Sigmoid colon (tissue), 7 donors: ENCODE measurements around the gene DOCK9. TPM values are rescaled to one million over a fixed set of nuclear protein-coding genes. Genes with fewer than 3 reads are reported as not detected.

Experiments used
- DNase-seq: peaks from one replicate; pipeline ENCODE4 v3.0.0-alpha.2; 2019
- H3K27ac ChIP-seq, 4 donors: fragments of 200-600 bp; sonication (generic); one replicate each; pipeline ENCODE4 v1.5.1; 2016 to 2019; ENCODE audit warnings: mild to moderate bottlenecking in 1 of 4
- H3K27me3 ChIP-seq, 3 donors: fragments of 200-600 bp; sonication (generic); one replicate each; pipeline ENCODE4 v1.5.1; 2019; ENCODE audit warnings: mild to moderate bottlenecking in 1 of 3
- H3K36me3 ChIP-seq, 4 donors: fragments of 200-600 bp; sonication (generic); one replicate each; pipeline ENCODE4 v1.5.1; 2016 to 2019
- H3K4me1 ChIP-seq, 4 donors: fragments of 200-600 bp; sonication (generic); one replicate each; pipeline ENCODE4 v1.5.1; 2017 to 2019
- H3K4me3 ChIP-seq, 4 donors: fragments of 200-600 bp; sonication (generic); one replicate each; pipeline ENCODE4 v1.5.1; 2017 to 2019; ENCODE audit warnings: mild to moderate bottlenecking in 2 of 4, moderate library complexity in 1 of 4
- H3K9me3 ChIP-seq, 4 donors: fragments of 200-600 bp in 3 of 4; sonication (generic) in 3 of 4; one replicate each; pipeline versions ENCODE4 v1.5.1 to v1.6.1; 2013 to 2019
- CTCF ChIP-seq, 4 experiments: fragments of 450-650 bp in 3 of 4; fragments of 200-600 bp in 1 of 4; IDR thresholded peaks; one replicate each; pipeline ENCODE4 v1.5.1; 2016 to 2019; ENCODE audit warnings: antibody characterized with exemption in 4 of 4, mild to moderate bottlenecking in 3 of 4, moderate library complexity in 2 of 4
- EP300 ChIP-seq, 4 donors: sonication (generic); formaldehyde crosslinking; IDR thresholded peaks; one replicate each; pipeline ENCODE4 v1.6.1; 2017; ENCODE audit warnings: antibody characterized with exemption in 4 of 4
- POLR2A ChIP-seq, 2 donors: fragments of 450-650 bp; IDR thresholded peaks; one replicate each; pipeline ENCODE4 v1.6.1; 2016; ENCODE audit warnings: antibody characterized with exemption in 2 of 2, mild to moderate bottlenecking in 2 of 2, moderate library complexity in 2 of 2
- POLR2AphosphoS5 ChIP-seq, 4 donors: sonication (generic); formaldehyde crosslinking; IDR thresholded peaks; one replicate each; pipeline ENCODE4 v1.6.1; 2017; ENCODE audit warnings: antibody characterized with exemption in 4 of 4
- WGBS, 2 donors: extraction: QIAGEN DNeasy Blood & Tissue Kit; methylation state at CpG; one replicate each; pipeline ENCODE4 v1.1.7; 2013; 5-methylcytosine and 5-hydroxymethylcytosine counted together
- intact Hi-C: fragments of 100-400 bp; cut with DNase I; formaldehyde crosslinking; loops from one replicate; pipeline ENCODE4 v1.15.1; 2023
- polyA plus RNA-seq, 3 donors: library from polyadenylated mRNA; stranded (reverse); fragments of 200-250 nt; gene quantifications; one replicate each; pipeline ENCODE4 v1.2.3, GENCODE V29; 2013
- total RNA-seq, 4 donors: library from RNA; depleted of rRNA; stranded (reverse); fragments of >200 nt; gene quantifications; one replicate each; pipeline ENCODE4 v1.1.0, GENCODE V29; 2016
- donor health status: healthy with polysubstance abuse.
- donor health status: Bipolar disorder and iron deficiency.
- donor health status: healthy.

DOCK9 gene
- total and polyA plus RNA-seq, 7 donors = 10.8 to 126 (median 60.4) TPM

GRCh38 chr13:98842070-98842469, 135.8 kb downstream of the DOCK9 start:
- TF ChIP-seq POLR2AphosphoS5 (IDR thresholded peaks at IDR 0.05) = no peak
- TF ChIP-seq POLR2A (IDR thresholded peaks at IDR 0.05) = no peak
- no peak for TF ChIP-seq EP300 (IDR thresholded peaks at IDR 0.05)
- no peak for TF ChIP-seq CTCF (IDR thresholded peaks at IDR 0.05)
- Histone ChIP-seq H3K4me1 (no peaks in the 10 kb centered on the region), H3K27me3 (no peaks in the 10 kb centered on the region), H3K9me3 (no peaks in the 10 kb centered on the region), H3K4me3 (no peak overlapping the region), H3K27ac (no peak overlapping the region), H3K36me3 (peaks cover 2 to 36% (median 6%) of the 10 kb centered on the region in 4 donors)
- 80 to 87% methylated on average over 2 of the region's 2 CpGs for WGBS, 2 donors
- DNase-seq = no peak
- intact Hi-C loops = loop anchor here (5.0 kb wide), 1 partner anchor 190 kb away; no protein-coding TSS in a partner anchor

DNA sequence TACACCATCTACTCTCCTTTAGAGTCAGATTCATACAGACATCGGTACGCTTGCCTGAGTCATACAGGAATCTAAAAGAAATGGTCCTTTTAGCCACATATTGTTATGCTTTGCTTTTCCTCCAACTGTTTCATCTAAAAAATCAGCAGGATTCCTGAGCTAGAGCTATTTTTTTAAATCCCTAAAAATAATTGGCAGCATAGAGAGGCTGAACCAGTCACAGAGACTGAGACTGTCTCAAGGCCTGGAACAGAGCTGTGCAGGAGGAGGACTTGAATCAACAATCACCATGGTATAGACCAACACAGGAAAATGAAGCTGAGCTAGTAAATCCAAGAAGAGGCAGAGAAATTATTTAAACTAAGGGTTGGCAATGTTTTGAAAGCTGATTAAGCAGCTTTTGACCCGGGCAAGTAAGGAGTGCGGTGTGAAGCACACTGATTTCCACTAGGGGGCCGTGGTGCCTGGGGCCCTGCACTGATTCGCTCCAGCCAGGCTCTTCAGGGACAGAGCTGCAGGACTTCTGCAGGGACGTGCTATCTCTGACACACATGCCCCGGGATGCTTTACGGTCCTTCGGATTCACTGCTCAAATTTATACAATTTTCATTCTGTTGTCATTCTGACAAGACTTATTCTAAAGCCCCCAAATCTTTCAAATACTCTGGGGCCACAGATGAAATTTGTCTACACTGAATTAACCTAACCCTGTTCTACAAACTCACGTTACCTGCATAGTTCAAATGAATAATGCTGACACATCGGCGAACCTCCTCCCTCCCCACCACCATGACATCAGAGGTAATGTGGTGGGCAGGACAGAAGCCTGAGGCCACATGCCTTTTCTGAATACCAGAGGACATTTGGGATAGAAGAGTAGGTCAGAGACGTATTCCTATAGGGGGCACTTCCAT, 137.8 kb downstream of the DOCK9 start:
- Histone ChIP-seq H3K4me1 (no peaks in the 10 kb centered on the region), H3K27ac (no peak overlapping the region), H3K27me3 (no peaks in the 10 kb centered on the region), H3K36me3 (peaks cover 3 to 31% (median 7%) of the 10 kb centered on the region in 4 donors), H3K9me3 (no peaks in the 10 kb centered on the region), H3K4me3 (no peak overlapping the region)
- WGBS, 2 donors = 42 to 45% methylated on average over 14 of the region's 14 CpGs
- intact Hi-C loops = loop anchor here (5.0 kb wide), 1 partner anchor 192 kb away; no protein-coding TSS in a partner anchor
- TF ChIP-seq POLR2AphosphoS5 (IDR thresholded peaks at IDR 0.05) = no peak
- no peak for TF ChIP-seq EP300 (IDR thresholded peaks at IDR 0.05)
- TF ChIP-seq POLR2A (IDR thresholded peaks at IDR 0.05) = no peak
- TF ChIP-seq CTCF (IDR thresholded peaks at IDR 0.05) = peak; percentile 29 to 84 (median 65)
- DNase-seq = peak; percentile 75

GRCh38 chr13:98838776-98839175, 139.1 kb downstream of the DOCK9 start:
- no peak overlapping the region for H3K27ac ChIP-seq
- no peak overlapping the region for H3K4me3 ChIP-seq
- H3K9me3 ChIP-seq = no peaks in the 10 kb centered on the region
- no peaks in the 10 kb centered on the region for H3K27me3 ChIP-seq
- intact Hi-C loops = no loop called here
- peaks cover 3 to 19% (median 6%) of the 10 kb centered on the region in 4 donors for H3K36me3 ChIP-seq
- 96 to 99% methylated on average over 2 of the region's 2 CpGs for WGBS, 2 donors
- TF ChIP-seq POLR2A (IDR thresholded peaks at IDR 0.05) = no peak
- no peak for TF ChIP-seq CTCF (IDR thresholded peaks at IDR 0.05)
- TF ChIP-seq POLR2AphosphoS5 (IDR thresholded peaks at IDR 0.05) = no peak
- no peak for DNase-seq
- H3K4me1 ChIP-seq = no peaks in the 10 kb centered on the region

GRCh38 chr13:98837896-98838295, 140.0 kb downstream of the DOCK9 start:
- 97 to 99% methylated on average over 3 of the region's 3 CpGs for WGBS, 2 donors
- no peak for DNase-seq
- TF ChIP-seq POLR2AphosphoS5 (IDR thresholded peaks at IDR 0.05) = no peak
- TF ChIP-seq EP300 (IDR thresholded peaks at IDR 0.05) = no peak
- no peak for TF ChIP-seq POLR2A (IDR thresholded peaks at IDR 0.05)
- no peak for TF ChIP-seq CTCF (IDR thresholded peaks at IDR 0.05)
- peaks cover 3 to 19% (median 6%) of the 10 kb centered on the region in 4 donors for H3K36me3 ChIP-seq
- no peaks in the 10 kb centered on the region for H3K4me1 ChIP-seq
- H3K27ac ChIP-seq = no peak overlapping the region
- no peak overlapping the region for H3K4me3 ChIP-seq
- H3K9me3 ChIP-seq = no peaks in the 10 kb centered on the region
- intact Hi-C loops = no loop called here
- H3K27me3 ChIP-seq = no peaks in the 10 kb centered on the region
